Left ventricle myocardium inferior (tissue), 1 donor: ENCODE data around the gene EEF1AKMT4. TPM values are rescaled to one million over a fixed set of nuclear protein-coding genes. Genes with fewer than 3 reads are reported as not detected.

Experiments used
- DNase-seq: peaks from one replicate; pipeline ENCODE4 v3.0.0-alpha.2; 2020
- H3K27ac ChIP-seq: fragments of 200-600 bp; replicated peaks from 2 replicates; pipeline ENCODE4 v1.8.0; 2021
- H3K27me3 ChIP-seq: fragments of 200-600 bp; 2 replicates; pipeline ENCODE4 v1.8.0; 2021; ENCODE audit warnings: low read depth
- H3K36me3 ChIP-seq: fragments of 200-600 bp; 2 replicates; pipeline ENCODE4 v1.8.0; 2021
- H3K4me1 ChIP-seq: fragments of 200-600 bp; 2 replicates; pipeline ENCODE4 v1.8.0; 2021
- H3K4me3 ChIP-seq: fragments of 200-600 bp; 2 replicates; pipeline ENCODE4 v1.8.0; 2021; ENCODE audit warnings: mild to moderate bottlenecking, moderate library complexity
- H3K9me3 ChIP-seq: fragments of 200-600 bp; replicated peaks from 2 replicates; pipeline ENCODE4 v1.8.0; 2021
- intact Hi-C: fragments of 100-400 bp; cut with micrococcal nuclease; formaldehyde crosslinking; loops from one replicate; pipeline ENCODE4 v1.11.0; 2022
- total RNA-seq: library from RNA; stranded (reverse); fragmentation: NEBNext Ultra II Directional; extraction: Animal tissue kit (Norgen Biotek cat#: 25700); gene quantifications from one replicate; pipeline ENCODE4 v1.2.1, GENCODE V29; 2021
- TF ChIP-seq, protein P1 (sequence below): fragments of 200-600 bp; IDR thresholded peaks from 2 replicates; pipeline ENCODE4 v1.8.0; 2021; ENCODE audit warnings: antibody characterized with exemption, mild to moderate bottlenecking, borderline replicate concordance
- donor health status: DM: no; HTN: yes; CAD: no; lungs with severe emphysema.

The EEF1AKMT4 gene
- total RNA-seq, 1 donor from 2014 or later, result 1.6 TPM

DNA sequence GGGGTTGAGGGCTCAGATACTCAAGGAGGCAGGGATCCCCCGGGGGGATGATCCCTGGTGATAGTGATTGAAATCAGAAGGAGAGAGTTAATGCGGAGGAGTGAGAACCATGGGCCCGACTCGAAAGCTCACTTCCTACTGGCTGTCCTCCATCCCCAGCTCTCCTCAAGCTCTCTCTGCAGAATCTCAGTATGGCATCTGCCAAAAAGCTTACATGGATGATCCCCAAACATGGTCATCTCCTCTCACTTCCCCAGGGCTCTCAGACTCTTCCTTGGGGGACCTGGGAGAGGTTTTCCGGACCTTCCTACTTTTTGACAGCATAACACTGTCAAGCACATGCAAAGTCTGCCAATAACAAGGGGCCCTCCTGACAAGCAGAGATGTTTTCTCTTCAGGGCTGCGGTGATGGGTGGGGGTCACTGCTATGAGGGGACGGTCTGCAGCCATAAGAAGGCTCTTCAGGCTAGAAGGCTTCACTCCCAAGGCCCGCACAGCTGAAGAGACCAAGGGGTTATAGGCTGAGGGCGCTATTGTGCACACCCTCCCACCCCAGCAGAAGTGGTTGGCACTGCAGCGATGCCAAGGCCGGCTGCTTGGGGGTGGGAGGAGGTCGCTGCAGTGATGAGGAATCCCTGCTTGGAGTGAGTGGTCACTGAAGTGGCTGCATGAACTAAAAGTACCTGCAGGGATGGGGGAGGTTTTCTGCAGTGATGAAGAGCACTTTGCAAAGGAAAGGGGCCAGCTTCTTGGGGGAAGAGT is 20.9 kb upstream of the EEF1AKMT4 start:
- Histone ChIP-seq H3K27ac (no peak overlapping the region), H3K27me3 (peaks cover 94% of the 10 kb centered on the region), H3K4me3 (peak overlapping the region; percentile 68), H3K36me3 (no peaks in the 10 kb centered on the region), H3K9me3 (no peaks in the 10 kb centered on the region), H3K4me1 (peaks cover 23% of the 10 kb centered on the region)
- DNase-seq, result no peak
- TF ChIP-seq, protein P1, sequence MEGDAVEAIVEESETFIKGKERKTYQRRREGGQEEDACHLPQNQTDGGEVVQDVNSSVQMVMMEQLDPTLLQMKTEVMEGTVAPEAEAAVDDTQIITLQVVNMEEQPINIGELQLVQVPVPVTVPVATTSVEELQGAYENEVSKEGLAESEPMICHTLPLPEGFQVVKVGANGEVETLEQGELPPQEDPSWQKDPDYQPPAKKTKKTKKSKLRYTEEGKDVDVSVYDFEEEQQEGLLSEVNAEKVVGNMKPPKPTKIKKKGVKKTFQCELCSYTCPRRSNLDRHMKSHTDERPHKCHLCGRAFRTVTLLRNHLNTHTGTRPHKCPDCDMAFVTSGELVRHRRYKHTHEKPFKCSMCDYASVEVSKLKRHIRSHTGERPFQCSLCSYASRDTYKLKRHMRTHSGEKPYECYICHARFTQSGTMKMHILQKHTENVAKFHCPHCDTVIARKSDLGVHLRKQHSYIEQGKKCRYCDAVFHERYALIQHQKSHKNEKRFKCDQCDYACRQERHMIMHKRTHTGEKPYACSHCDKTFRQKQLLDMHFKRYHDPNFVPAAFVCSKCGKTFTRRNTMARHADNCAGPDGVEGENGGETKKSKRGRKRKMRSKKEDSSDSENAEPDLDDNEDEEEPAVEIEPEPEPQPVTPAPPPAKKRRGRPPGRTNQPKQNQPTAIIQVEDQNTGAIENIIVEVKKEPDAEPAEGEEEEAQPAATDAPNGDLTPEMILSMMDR, result no peak
- intact Hi-C loops, result no loop called here

DNA sequence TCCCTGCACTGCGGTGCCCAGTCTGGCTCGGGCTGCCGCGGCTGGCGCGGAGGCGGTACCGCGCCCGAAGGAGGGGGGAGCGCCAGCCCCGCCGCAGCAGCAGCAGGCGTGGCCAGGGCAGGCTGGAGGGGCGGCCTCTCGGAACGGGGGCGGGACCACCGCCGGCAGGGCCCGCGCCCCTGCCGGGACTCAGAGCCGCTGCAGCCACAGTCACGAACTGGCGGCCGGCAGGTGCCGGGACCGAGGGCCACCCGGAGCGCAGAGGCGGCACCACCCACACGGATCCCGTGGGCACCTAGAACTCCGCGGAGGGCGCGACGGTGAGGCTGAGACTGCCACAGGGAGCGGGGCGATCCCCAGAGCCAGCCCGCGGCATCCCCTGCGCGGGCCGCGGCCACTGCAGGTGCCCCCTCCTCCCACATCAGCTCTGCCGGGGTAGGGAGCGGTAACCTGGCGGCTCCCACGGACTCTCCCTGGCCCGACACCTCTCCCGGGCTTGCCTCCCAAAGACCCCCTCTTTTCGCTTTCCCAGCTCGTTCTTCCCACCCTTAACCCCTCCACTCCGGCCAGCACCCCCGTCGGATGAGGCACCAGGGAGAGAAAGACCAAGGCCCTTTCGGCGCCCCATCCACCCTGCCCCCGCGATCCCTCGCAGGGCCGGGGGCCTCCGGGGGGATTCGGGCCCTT is 19.9 kb upstream of the EEF1AKMT4 start, which contains the start of gene VWA5B2:
Gene VWA5B2, plus strand, starts transcription at position 192 of the 687 bp plus-strand sequence. CDS start 944 bp downstream, outside the sequence.
- DNase-seq, result peak; percentile 50
- TF ChIP-seq, protein P1, result peak; percentile 50
- Histone ChIP-seq H3K27ac (no peak within 1 kb of the TSS), H3K4me3 (peak within 1 kb of the TSS; percentile 68), H3K36me3 (no peaks in the 10 kb centered on the region), H3K4me1 (peaks cover 23% of the 10 kb centered on the region), H3K27me3 (peaks cover 98% of the 10 kb centered on the region), H3K9me3 (no peaks in the 10 kb centered on the region)
- intact Hi-C loops, result no loop called here

DNA sequence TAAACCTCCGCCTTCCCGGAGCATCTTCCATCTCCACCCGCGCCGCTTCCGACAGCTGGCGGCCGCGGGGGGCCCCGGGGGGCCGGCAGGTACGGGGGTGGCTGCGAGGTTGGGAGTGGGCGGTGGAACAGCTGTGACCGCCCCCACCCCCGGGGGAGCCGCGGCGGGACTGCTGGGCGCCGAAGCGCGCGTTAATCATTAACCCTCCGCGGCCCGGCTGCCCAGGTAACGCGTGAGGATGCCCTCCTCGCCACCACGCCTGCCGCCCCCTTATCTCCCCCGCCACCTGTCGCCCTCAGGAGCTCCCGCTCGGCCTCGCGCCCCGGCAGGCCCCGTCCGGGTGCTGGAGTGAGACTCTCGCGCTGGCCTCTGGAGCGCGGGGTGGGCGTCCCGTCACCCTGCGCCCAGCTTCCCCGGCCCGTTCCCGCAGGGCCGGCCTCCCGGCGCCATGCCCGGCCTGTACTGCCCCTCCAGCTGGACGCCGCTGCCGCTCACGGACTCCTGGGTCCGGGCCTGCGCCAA is 19.3 kb upstream of the EEF1AKMT4 start:
- DNase-seq, result no peak
- H3K4me1 ChIP-seq, result peaks cover 23% of the 10 kb centered on the region
- H3K27me3 ChIP-seq, result peaks cover 99% of the 10 kb centered on the region
- intact Hi-C loops, result no loop called here
- peak overlapping the region; percentile 68 for H3K4me3 ChIP-seq
- TF ChIP-seq, protein P1, result no peak
- no peak overlapping the region for H3K27ac ChIP-seq
- no peaks in the 10 kb centered on the region for H3K36me3 ChIP-seq
- H3K9me3 ChIP-seq, result no peaks in the 10 kb centered on the region

DNA sequence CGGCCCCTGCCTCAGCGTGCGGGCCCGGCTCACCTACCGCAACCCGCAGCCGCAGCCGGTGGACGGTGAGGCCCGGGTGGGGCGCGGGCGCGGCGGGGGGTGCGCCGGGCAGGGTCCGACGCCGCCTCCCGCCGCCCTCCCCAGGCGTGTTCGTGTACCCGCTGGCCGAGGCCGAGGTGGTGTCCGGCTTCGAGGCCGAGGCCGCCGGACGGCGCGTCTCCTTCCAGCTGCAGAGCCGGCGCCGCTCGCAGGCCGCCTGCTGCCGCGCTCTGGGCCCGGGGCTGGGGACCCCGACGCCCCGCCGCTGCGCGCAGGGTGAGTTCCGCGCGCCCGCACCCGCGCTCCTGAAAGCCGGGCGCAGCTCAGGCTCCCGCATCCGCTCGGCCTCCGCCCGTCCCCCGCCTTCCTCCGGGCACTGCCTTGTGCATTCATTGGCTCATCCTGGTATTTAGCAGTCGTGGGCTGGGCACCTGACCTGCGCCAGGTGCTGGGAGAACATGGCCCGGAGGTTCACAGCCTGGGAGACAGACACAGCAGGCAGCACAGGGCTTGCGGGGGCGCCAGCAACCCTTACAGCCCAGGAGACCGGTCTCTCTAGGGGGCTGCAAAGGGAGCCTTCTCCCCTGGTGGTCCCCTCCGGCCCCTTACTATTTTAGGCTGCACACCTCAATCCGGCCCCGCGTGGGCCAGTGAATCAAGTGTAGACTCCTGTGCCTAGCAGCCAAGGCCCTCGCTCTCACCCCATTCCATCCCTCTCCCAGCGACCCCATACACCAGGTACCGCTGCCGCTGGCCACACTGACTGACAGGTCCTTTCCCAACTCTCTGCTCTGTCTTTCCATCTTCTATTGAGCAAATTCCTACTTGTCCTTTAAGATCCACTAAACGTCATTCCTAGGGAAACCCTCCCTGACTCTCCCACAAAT is 18.6 kb upstream of the EEF1AKMT4 start:
- intact Hi-C loops, result no loop called here
- Histone ChIP-seq H3K4me1 (peaks cover 23% of the 10 kb centered on the region), H3K36me3 (no peaks in the 10 kb centered on the region)

More for the DNA sequence above, 18.6 kb upstream of the EEF1AKMT4 start:
- no peak overlapping the region for H3K27ac ChIP-seq
- H3K9me3 ChIP-seq, result no peaks in the 10 kb centered on the region
- TF ChIP-seq, protein P1, result no peak
- no peak for DNase-seq
- H3K4me3 ChIP-seq, result peak overlapping the region; percentile 68
- peaks cover 94% of the 10 kb centered on the region for H3K27me3 ChIP-seq
